H1 (cell line): ENCODE results near the gene PARP16. TPM values are rescaled to one million over a fixed set of nuclear protein-coding genes. Genes with fewer than 3 reads are reported as not detected.

Experiments
- CTCF ChIA-PET: fragments of 300-600 bp; sonication (Branson Sonifier 250); formaldehyde crosslinking; loops from one replicate; lab custom pipeline; 2021; ENCODE audit not compliant: partially characterized antibody; lab: Charles Lee
- POLR2A ChIA-PET: fragments of 300-600 bp; sonication (Branson Sonifier 250); formaldehyde crosslinking; loops from one replicate; lab custom pipeline; 2021; ENCODE audit warnings: inconsistent platforms; ENCODE audit not compliant: partially characterized antibody; lab: Charles Lee
- DNase-seq, 2 experiments: peaks; one replicate each; pipeline versions ENCODE4 v3.0.0 to v3.0.0-alpha.2; 2010 to 2022; ENCODE audit warnings: low spot score in 2 of 2, low read depth in 1 of 2, mixed read lengths in 1 of 2
- FAIRE-seq: peaks from 2 replicates; lab custom pipeline; 2011; peaks lifted over from hg19 to GRCh38; lab: Jason Lieb, UNC
- H2AFZ ChIP-seq: 2 replicates; pipeline ENCODE4 v1.8.1; 2012; ENCODE audit warnings: low read length, inconsistent platforms
- H2AK5ac ChIP-seq: 2 replicates; pipeline ENCODE4 v1.6.1; 2013; ENCODE audit warnings: low read depth, low read length
- H2BK120ac ChIP-seq: replicated peaks from 2 replicates; pipeline ENCODE3; 2013; ENCODE audit warnings: low read depth, low read length, inconsistent platforms
- H2BK12ac ChIP-seq: 2 replicates; pipeline ENCODE4 v1.6.1; 2013; ENCODE audit warnings: low read depth, low read length
- H2BK15ac ChIP-seq: 2 replicates; pipeline ENCODE4 v1.6.1; 2013; ENCODE audit warnings: low read length
- H2BK20ac ChIP-seq: 2 replicates; pipeline ENCODE4 v1.6.1; 2013; ENCODE audit warnings: low read length
- H2BK5ac ChIP-seq: 2 replicates; pipeline ENCODE4 v1.6.1; 2013; ENCODE audit warnings: low read depth, low read length
- H3K14ac ChIP-seq: 2 replicates; pipeline ENCODE4 v1.6.1; 2013; ENCODE audit warnings: inconsistent platforms; ENCODE audit not compliant: insufficient read length
- H3K18ac ChIP-seq: 2 replicates; pipeline ENCODE4 v1.6.1; 2013; ENCODE audit warnings: low read length; ENCODE audit errors: extremely low read depth
- H3K23ac ChIP-seq: 2 replicates; pipeline ENCODE4 v1.6.1; 2013; ENCODE audit warnings: inconsistent platforms; ENCODE audit not compliant: insufficient read length
- H3K23me2 ChIP-seq: 2 replicates; pipeline ENCODE4 v1.6.1; 2013; ENCODE audit warnings: low read depth, low read length
- H3K27ac ChIP-seq: 2 replicates; pipeline ENCODE4 v1.6.1; 2011; ENCODE audit warnings: low read depth, low read length, inconsistent platforms
- H3K27me3 ChIP-seq, 4 experiments: replicated peaks in 1 of 4; 1 replicate in 1 of 4; 2 replicates in 3 of 4; pipeline versions ENCODE4 v1.6.1 to v1.8.1; 2011 to 2013; ENCODE audit warnings: low read length in 3 of 4, mild to moderate bottlenecking in 3 of 4, inconsistent platforms in 2 of 4, mixed read lengths in 2 of 4, moderate library complexity in 1 of 4; ENCODE audit not compliant: control insufficient read depth in 3 of 4, insufficient read depth in 3 of 4; ENCODE audit errors: extremely low read depth in 1 of 4
- H3K36me3 ChIP-seq, 4 experiments: 2 replicates each; pipeline versions ENCODE4 v1.6.1 to v1.8.1; 2011 to 2013; ENCODE audit warnings: mild to moderate bottlenecking in 4 of 4, low read length in 3 of 4, moderate library complexity in 2 of 4, control low read depth in 1 of 4, inconsistent platforms in 1 of 4; ENCODE audit not compliant: insufficient read depth in 4 of 4, control insufficient read depth in 2 of 4
- H3K4ac ChIP-seq: replicated peaks from 2 replicates; pipeline ENCODE3; 2013; ENCODE audit warnings: low read length, low read depth, mixed read lengths, inconsistent platforms; ENCODE audit not compliant: insufficient read length
- H3K4me1 ChIP-seq, 4 experiments: replicated peaks in 1 of 4; 1 replicate in 1 of 4; 2 replicates in 3 of 4; pipeline versions ENCODE4 v1.6.1 to v1.8.1; 2011 to 2013; ENCODE audit warnings: low read length in 3 of 4, inconsistent platforms in 2 of 4, mixed read lengths in 1 of 4; ENCODE audit not compliant: insufficient read depth in 4 of 4, control insufficient read depth in 3 of 4
- H3K4me2 ChIP-seq, 2 experiments: 2 replicates each; pipeline versions ENCODE4 v1.6.1 to v1.8.1; 2011 to 2013; ENCODE audit warnings: low read depth in 2 of 2, low read length in 2 of 2, control low read depth in 1 of 2, inconsistent platforms in 1 of 2, mild to moderate bottlenecking in 1 of 2; ENCODE audit not compliant: insufficient read depth in 1 of 2
- H3K4me3 ChIP-seq, 4 experiments: fragments of 200-600, 300-600 bp in 1 of 4; sonication (generic), shearing (Covaris generic), sonication (Bioruptor Twin) in 1 of 4; 2 replicates each; pipeline versions ENCODE4 v1.5.1 to v1.8.1; 2011 to 2016; ENCODE audit warnings: low read length in 4 of 4, low read depth in 3 of 4, control low read depth in 2 of 4, inconsistent platforms in 2 of 4, mild to moderate bottlenecking in 2 of 4, mixed read lengths in 1 of 4, moderate library complexity in 1 of 4; ENCODE audit not compliant: insufficient read depth in 2 of 4; ENCODE audit errors: extremely low read depth in 1 of 4
- H3K56ac ChIP-seq: replicated peaks from 2 replicates; pipeline ENCODE3; 2013; ENCODE audit warnings: low read depth, mild to moderate bottlenecking, mixed read lengths, low read length, inconsistent platforms; ENCODE audit not compliant: insufficient read length
- H3K79me1 ChIP-seq: 2 replicates; pipeline ENCODE4 v1.6.1; 2013; ENCODE audit warnings: low read depth, low read length, control low read depth
- H3K79me2 ChIP-seq, 2 experiments: 2 replicates each; pipeline versions ENCODE4 v1.6.1 to v1.8.1; 2012 to 2013; ENCODE audit warnings: low read length in 2 of 2, mild to moderate bottlenecking in 2 of 2, inconsistent platforms in 1 of 2; ENCODE audit not compliant: insufficient read depth in 2 of 2, control insufficient read depth in 1 of 2
- H3K9ac ChIP-seq, 4 experiments: replicated peaks in 1 of 4; 1 replicate in 1 of 4; 2 replicates in 3 of 4; pipeline versions ENCODE4 v1.6.1 to v1.8.1; 2011 to 2013; ENCODE audit warnings: low read depth in 3 of 4, low read length in 3 of 4, control low read depth in 2 of 4, mild to moderate bottlenecking in 2 of 4, moderate library complexity in 2 of 4, inconsistent platforms in 1 of 4; ENCODE audit errors: extremely low read depth in 1 of 4
- H3K9me3 ChIP-seq, 2 experiments: 2 replicates each; pipeline versions ENCODE4 v1.6.1 to v1.8.1; 2012 to 2013; ENCODE audit warnings: mild to moderate bottlenecking in 2 of 2, moderate library complexity in 2 of 2, control low read depth in 1 of 2, inconsistent platforms in 1 of 2, low read depth in 1 of 2, low read length in 1 of 2, mixed read lengths in 1 of 2; ENCODE audit not compliant: insufficient read depth in 2 of 2
- H4K20me1 ChIP-seq, 2 experiments: replicated peaks in 1 of 2; 2 replicates each; pipeline versions ENCODE3 to v1.8.1; 2011 to 2013; ENCODE audit warnings: inconsistent platforms in 2 of 2, low read length in 2 of 2, mild to moderate bottlenecking in 1 of 2; ENCODE audit not compliant: insufficient read depth in 2 of 2, control insufficient read depth in 1 of 2
- H4K5ac ChIP-seq: 2 replicates; pipeline ENCODE4 v1.6.1; 2013; ENCODE audit warnings: low read length, low read depth, mixed read lengths, inconsistent platforms; ENCODE audit not compliant: insufficient read length
- H4K8ac ChIP-seq: 2 replicates; pipeline ENCODE4 v1.8.0; 2013; ENCODE audit warnings: mild to moderate bottlenecking, moderate library complexity, low read length, inconsistent platforms; ENCODE audit not compliant: insufficient read depth; ENCODE audit errors: extremely low read depth
- H4K91ac ChIP-seq: replicated peaks from 2 replicates; pipeline ENCODE3; 2013; ENCODE audit warnings: low read length, mixed read lengths, inconsistent platforms; ENCODE audit not compliant: insufficient read length
- ASH2L ChIP-seq: fragments of 200-600, 300-600 bp; sonication (generic); IDR thresholded peaks from one replicate; pipeline ENCODE4 v1.7.1; 2017; ENCODE audit warnings: low read length
- BRCA1 ChIP-seq: IDR thresholded peaks from 2 replicates; pipeline ENCODE4 v1.6.1; 2012; ENCODE audit warnings: low read depth, low read length, improper control_type of control experiment
- GTF2F1 ChIP-seq: IDR thresholded peaks from 2 replicates; pipeline ENCODE4 v1.6.1; 2012; ENCODE audit warnings: low read depth, low read length, improper control_type of control experiment, borderline replicate concordance
- PHF8 ChIP-seq: fragments of 200-600 bp; sonication (generic); conservative IDR thresholded peaks from 2 replicates; pipeline ENCODE4 v1.7.1; 2012; ENCODE audit warnings: low read depth, mild to moderate bottlenecking, inconsistent platforms, low read length, moderate library complexity
- RAD21 ChIP-seq, 2 experiments: IDR thresholded peaks in 1 of 2; conservative IDR thresholded peaks in 1 of 2; 2 replicates each; pipeline ENCODE4 v1.6.1; 2011; ENCODE audit warnings: low read depth in 2 of 2, low read length in 2 of 2, improper control_type of control experiment in 1 of 2, inconsistent platforms in 1 of 2, mild to moderate bottlenecking in 1 of 2, moderate library complexity in 1 of 2
- RBBP5 ChIP-seq: IDR thresholded peaks from 2 replicates; pipeline ENCODE4 v1.7.1; 2012; ENCODE audit warnings: low read depth, mild to moderate bottlenecking, inconsistent platforms, low read length, moderate library complexity, borderline replicate concordance
- RXRA ChIP-seq: IDR thresholded peaks from 2 replicates; pipeline ENCODE4 v1.6.1; 2011; ENCODE audit warnings: low read depth, mild to moderate bottlenecking, low read length, moderate library complexity; ENCODE audit not compliant: insufficient read depth
- SIRT6 ChIP-seq: IDR thresholded peaks from one replicate; pipeline ENCODE4 v1.7.1; 2012; ENCODE audit warnings: low read length, inconsistent platforms
- WGBS, 2 experiments: shearing (Covaris generic) in 1 of 2; methylation state at CpG; one replicate each; pipeline versions ENCODE4 v1.1.6 to v1.1.7; 2013 to 2015; ENCODE audit warnings: low lambda C conversion rate in 2 of 2, mixed read lengths in 2 of 2, inconsistent platforms in 1 of 2, low coverage in 1 of 2, missing lambda C conversion rate in 1 of 2; ENCODE audit not compliant: insufficient replicate concordance in 2 of 2, insufficient coverage in 1 of 2, insufficient read length in 1 of 2; ENCODE audit errors: extremely low coverage in 1 of 2, missing lambda C conversion rate in 1 of 2; 5-methylcytosine and 5-hydroxymethylcytosine counted together
- polyA plus RNA-seq, 7 experiments: library from polyadenylated mRNA; depleted of rRNA in 3 of 7; stranded (reverse) in 5 of 7; unstranded in 2 of 7; fragments of >200 nt in 5 of 7; fragments of 200-250 nt in 2 of 7; gene quantifications; 1 replicate in 5 of 7; 2 replicates in 1 of 7; 4 replicates in 1 of 7; pipeline versions ENCODE4 v1.2.1 to v1.2.3, GENCODE V29; 2011 to 2013; ENCODE audit warnings: missing spikeins in 2 of 7, mixed read lengths in 2 of 7
- total RNA-seq: library from RNA; stranded (reverse); fragmentation: NEBNext Ultra II Directional; extraction: Animal tissue kit (Norgen Biotek cat#: 25700); gene quantifications from 2 replicates; pipeline ENCODE4 v1.2.1, GENCODE V29; 2021
- TF ChIP-seq, protein P1 (sequence below): IDR thresholded peaks from 2 replicates; pipeline ENCODE4 v1.6.1; 2011; ENCODE audit warnings: low read depth, mild to moderate bottlenecking, low read length; ENCODE audit not compliant: insufficient read depth
- TF ChIP-seq, protein P2 (sequence below): IDR thresholded peaks from 2 replicates; pipeline ENCODE4 v1.6.1; 2012; ENCODE audit warnings: inconsistent platforms

The PARP16 gene
- total and polyA plus RNA-seq, 2 of the 8 experiments (the other 6 are each of a cell fraction or from before 2014, with no cell fraction given) = 3.7 to 5.0 TPM

DNA sequence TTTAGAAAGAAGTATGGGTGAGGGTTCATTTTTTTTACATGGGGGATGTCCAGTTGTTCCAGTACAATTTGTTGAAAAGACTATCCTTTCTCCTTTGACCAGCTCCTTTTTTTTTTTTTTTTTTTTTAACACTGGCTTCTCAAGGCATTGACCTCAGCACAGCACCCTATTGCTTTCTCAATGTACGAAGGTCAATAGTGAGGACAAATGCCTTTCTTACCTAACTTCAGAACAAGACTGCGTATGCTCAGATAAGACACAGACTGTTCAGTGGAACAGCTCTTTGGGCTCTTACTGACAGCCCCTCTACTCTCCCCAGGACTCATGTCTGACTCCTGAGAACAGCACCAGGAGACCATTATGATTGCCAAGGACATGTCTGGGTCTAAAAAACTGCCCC is 65.0 kb downstream of the PARP16 start:
- no peak for DNase-seq
- Histone ChIP-seq H3K9me3 (no peaks in the 10 kb centered on the region), H2AK5ac (no peak overlapping the region)
- no peak for TF ChIP-seq RAD21 (IDR thresholded peaks at IDR 0.05 in 1 of 2, conservative IDR thresholded peaks at IDR 0.05 in 1 of 2; ENCODE audit: low read depth in 2 of 2, low read length in 2 of 2)
- TF ChIP-seq RBBP5 = no peak
- TF ChIP-seq, protein P1, sequence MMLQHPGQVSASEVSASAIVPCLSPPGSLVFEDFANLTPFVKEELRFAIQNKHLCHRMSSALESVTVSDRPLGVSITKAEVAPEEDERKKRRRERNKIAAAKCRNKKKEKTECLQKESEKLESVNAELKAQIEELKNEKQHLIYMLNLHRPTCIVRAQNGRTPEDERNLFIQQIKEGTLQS = no peak
- no peak for TF ChIP-seq SIRT6
- no peak for TF ChIP-seq PHF8
- no peak for TF ChIP-seq BRCA1
- TF ChIP-seq, protein P2, sequence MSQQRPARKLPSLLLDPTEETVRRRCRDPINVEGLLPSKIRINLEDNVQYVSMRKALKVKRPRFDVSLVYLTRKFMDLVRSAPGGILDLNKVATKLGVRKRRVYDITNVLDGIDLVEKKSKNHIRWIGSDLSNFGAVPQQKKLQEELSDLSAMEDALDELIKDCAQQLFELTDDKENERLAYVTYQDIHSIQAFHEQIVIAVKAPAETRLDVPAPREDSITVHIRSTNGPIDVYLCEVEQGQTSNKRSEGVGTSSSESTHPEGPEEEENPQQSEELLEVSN = no peak
- no peak for TF ChIP-seq GTF2F1
- no peak for TF ChIP-seq RXRA
- no peak for TF ChIP-seq ASH2L
- TF ChIP-seq, all 59 proteins: peak for 0
- H4K20me1 ChIP-seq = no peaks in the 10 kb centered on the region
- no peak overlapping the region for H2BK20ac ChIP-seq
- no peak for FAIRE-seq
- no peak overlapping the region for H3K27ac ChIP-seq
- H3K14ac ChIP-seq = no peak overlapping the region
- peaks cover 0 to 4% (median 2%) of the 10 kb centered on the region in 4 experiments; a peak in 4 of 7 replicates for H3K4me1 ChIP-seq
- no peaks in the 10 kb centered on the region for H3K23me2 ChIP-seq
- no peak overlapping the region for H3K9ac ChIP-seq
- no peaks in the 10 kb centered on the region for H3K36me3 ChIP-seq
- no peaks in the 10 kb centered on the region for H3K79me1 ChIP-seq
- H3K23ac ChIP-seq = no peak overlapping the region
- no peaks in the 10 kb centered on the region for H3K79me2 ChIP-seq
- H3K4me3 ChIP-seq = no peak overlapping the region
- no peak overlapping the region for H2AFZ ChIP-seq
- ChIA-PET POLR2A (no interaction called here), CTCF (interaction anchor here (1.1 to 5.6 kb wide), 4 partner anchors 10 to 76 kb away, joined by 3 to 43 read pairs (median 5); partner anchors contain the start of gene CILP)
- 96% methylated on average over 2 of the region's 2 CpGs; no CpG with 5 or more reads in 1 of the 2 experiments for WGBS, 2 experiments
- no peak overlapping the region for H3K56ac ChIP-seq
- no peak overlapping the region for H4K8ac ChIP-seq
- no peak overlapping the region for H4K5ac ChIP-seq
- no peak overlapping the region for H4K91ac ChIP-seq
- H2BK120ac ChIP-seq = no peak overlapping the region
- no peak overlapping the region for H3K18ac ChIP-seq
- H2BK15ac ChIP-seq = no peak overlapping the region
- H2BK5ac ChIP-seq = no peak overlapping the region
- no peak overlapping the region for H3K4me2 ChIP-seq
- no peak overlapping the region for H3K4ac ChIP-seq
- no peak overlapping the region for H2BK12ac ChIP-seq
- H3K27me3 ChIP-seq = no peaks in the 10 kb centered on the region
